CD4-positive, alpha-beta T cell (primary cell): ENCODE measurements around the gene ATF7IP. TPM values are rescaled to one million over a fixed set of nuclear protein-coding genes. Genes with fewer than 3 reads are reported as not detected.
A peak's percentile ranks its signal among the peaks of the same experiment; 100 is the strongest.

Experiments
- ATAC-seq: fragments of 200-7000 bp; cut with Tn5 transposase; one replicate; pipeline ENCODE4 v1.10.0; 2022; ENCODE audit warnings: mild to moderate bottlenecking; ENCODE audit not compliant: poor library complexity
- CTCF ChIA-PET: fragments of 350-600 bp; sonication (Branson Sonifier 250); formaldehyde crosslinking; loops from one replicate; lab custom pipeline; 2021; ENCODE audit warnings: antibody characterized with exemption, inconsistent platforms; lab: Charles Lee
- POLR2A ChIA-PET: fragments of 350-600 bp; sonication (Branson Sonifier 250); formaldehyde crosslinking; loops from one replicate; lab custom pipeline; 2021; ENCODE audit warnings: antibody characterized with exemption, inconsistent platforms; lab: Charles Lee
- DNase-seq, 14 experiments: peaks; one replicate each; pipeline ENCODE4 v3.0.0-alpha.2; 2013 to 2020; ENCODE audit warnings: mixed read lengths in 2 of 14
- H3K27ac ChIP-seq, 2 donors: one replicate each; pipeline versions ENCODE4 v1.5.1 to v1.7.0; 2013; ENCODE audit warnings: low read length in 2 of 2, low read depth in 1 of 2, mild to moderate bottlenecking in 1 of 2
- H3K27me3 ChIP-seq, 2 experiments: 1 replicate in 1 of 2; 2 replicates in 1 of 2; pipeline versions ENCODE4 v1.6.1 to v1.7.0; 2013; ENCODE audit warnings: low read length in 2 of 2, control low read depth in 1 of 2, mild to moderate bottlenecking in 1 of 2, moderate library complexity in 1 of 2; ENCODE audit not compliant: insufficient read depth in 2 of 2, control insufficient read depth in 1 of 2
- H3K36me3 ChIP-seq: one replicate; pipeline ENCODE4 v1.6.1; 2013; ENCODE audit warnings: low read length, control low read depth; ENCODE audit not compliant: insufficient read depth
- H3K4me1 ChIP-seq: one replicate; pipeline ENCODE4 v1.6.1; 2013; ENCODE audit warnings: low read length, control low read depth; ENCODE audit not compliant: insufficient read depth
- H3K4me3 ChIP-seq: one replicate; pipeline ENCODE4 v1.5.1; 2013; ENCODE audit warnings: mild to moderate bottlenecking, low read length, moderate library complexity
- H3K9me3 ChIP-seq, 2 experiments: 1 replicate in 1 of 2; 2 replicates in 1 of 2; pipeline versions ENCODE4 v1.6.1 to v1.7.0; 2013; ENCODE audit warnings: low read length in 2 of 2, mild to moderate bottlenecking in 2 of 2, control low read depth in 1 of 2, moderate library complexity in 1 of 2; ENCODE audit not compliant: control insufficient read depth in 1 of 2, insufficient read depth in 1 of 2
- H3K27ac Mint-ChIP-seq: one replicate; pipeline ENCODE4 v1.8.0; 2020; ENCODE audit warnings: mixed read lengths
- H3K27me3 Mint-ChIP-seq: one replicate; pipeline ENCODE4 v1.8.0; 2021; ENCODE audit warnings: mixed read lengths
- H3K36me3 Mint-ChIP-seq: one replicate; pipeline ENCODE4 v1.8.0; 2021; ENCODE audit warnings: low read depth, mixed read lengths
- H3K4me1 Mint-ChIP-seq: one replicate; pipeline ENCODE4 v1.8.0; 2021; ENCODE audit warnings: low read depth, mixed read lengths
- H3K4me3 Mint-ChIP-seq: one replicate; pipeline ENCODE4 v1.8.0; 2020; ENCODE audit warnings: mild to moderate bottlenecking, mixed read lengths
- H3K9me3 Mint-ChIP-seq: one replicate; pipeline ENCODE4 v1.8.0; 2020; ENCODE audit warnings: mixed read lengths
- intact Hi-C, 2 experiments: fragments of 100-400 bp; cut with DNase I in 1 of 2; cut with micrococcal nuclease in 1 of 2; formaldehyde crosslinking; loops; one replicate each; pipeline versions ENCODE4 v1.15.1 to v1.9.0; 2023 to 2025; cut with DNase I, micrococcal nuclease
- total RNA-seq, 174 experiments: library from RNA in 2 of 174; stranded (reverse) in 2 of 174; gene quantifications; one replicate each; pipeline ENCODE4 v1.2.3 and lab custom pipeline; 2021 to 2026
- TF ChIP-seq, protein P1 (sequence below): fragments of 200-600 bp; IDR thresholded peaks from one replicate; pipeline ENCODE4 v1.8.0; 2022; ENCODE audit warnings: antibody characterized with exemption, mild to moderate bottlenecking

The ATF7IP gene
- total RNA-seq, 2 experiments from 2014 or later, result 134 to 143 TPM

DNA sequence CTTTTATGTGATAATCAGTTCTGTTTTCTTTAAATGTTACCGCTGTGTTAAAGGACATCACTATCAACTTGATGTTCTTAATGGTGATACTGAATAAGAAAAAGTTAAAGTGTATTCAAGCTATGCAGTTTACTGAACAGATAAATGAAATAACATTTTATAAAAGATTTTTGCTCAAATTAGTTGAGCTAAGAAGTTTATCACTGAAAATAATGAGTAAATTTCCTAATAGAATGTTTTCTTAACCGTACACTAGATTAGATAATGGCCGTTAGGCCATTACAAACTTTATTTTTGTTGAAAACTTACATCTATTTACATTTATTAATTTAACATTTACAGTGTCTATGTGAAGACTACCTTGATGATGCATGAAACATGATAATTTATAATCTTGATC is 25.0 kb downstream of the ATF7IP start:
- TF ChIP-seq, protein P1, sequence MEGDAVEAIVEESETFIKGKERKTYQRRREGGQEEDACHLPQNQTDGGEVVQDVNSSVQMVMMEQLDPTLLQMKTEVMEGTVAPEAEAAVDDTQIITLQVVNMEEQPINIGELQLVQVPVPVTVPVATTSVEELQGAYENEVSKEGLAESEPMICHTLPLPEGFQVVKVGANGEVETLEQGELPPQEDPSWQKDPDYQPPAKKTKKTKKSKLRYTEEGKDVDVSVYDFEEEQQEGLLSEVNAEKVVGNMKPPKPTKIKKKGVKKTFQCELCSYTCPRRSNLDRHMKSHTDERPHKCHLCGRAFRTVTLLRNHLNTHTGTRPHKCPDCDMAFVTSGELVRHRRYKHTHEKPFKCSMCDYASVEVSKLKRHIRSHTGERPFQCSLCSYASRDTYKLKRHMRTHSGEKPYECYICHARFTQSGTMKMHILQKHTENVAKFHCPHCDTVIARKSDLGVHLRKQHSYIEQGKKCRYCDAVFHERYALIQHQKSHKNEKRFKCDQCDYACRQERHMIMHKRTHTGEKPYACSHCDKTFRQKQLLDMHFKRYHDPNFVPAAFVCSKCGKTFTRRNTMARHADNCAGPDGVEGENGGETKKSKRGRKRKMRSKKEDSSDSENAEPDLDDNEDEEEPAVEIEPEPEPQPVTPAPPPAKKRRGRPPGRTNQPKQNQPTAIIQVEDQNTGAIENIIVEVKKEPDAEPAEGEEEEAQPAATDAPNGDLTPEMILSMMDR, result no peak
- peaks cover 33% of the 10 kb centered on the region for H3K4me1 ChIP-seq
- H3K27me3 ChIP-seq, result no peaks in the 10 kb centered on the region
- H3K36me3 ChIP-seq, result peaks cover 5% of the 10 kb centered on the region
- H3K27ac ChIP-seq, result peak overlapping the region; percentile 9 to 38
- Mint-ChIP-seq H3K27ac (peak overlapping the region; percentile 91), H3K9me3 (no peaks in the 10 kb centered on the region), H3K4me1 (peaks cover 82% of the 10 kb centered on the region), H3K36me3 (peaks cover 45% of the 10 kb centered on the region), H3K4me3 (peak overlapping the region; percentile 78), H3K27me3 (no peaks in the 10 kb centered on the region)
- H3K9me3 ChIP-seq, result no peaks in the 10 kb centered on the region
- ChIA-PET POLR2A (interaction anchor here (1.0 to 6.7 kb wide), 5 partner anchors 14 to 27 kb away, joined by 3 to 91 read pairs (median 3); partner anchors contain the start of gene ATF7IP), CTCF (interaction anchor here (1.1 kb wide), 1 partner anchor 22 kb away, joined by 3 read pairs; no protein-coding TSS in a partner anchor)
- no peak for ATAC-seq
- no peak for DNase-seq
- intact Hi-C loops, result loop anchor here (2.0 to 10.0 kb wide), 2 partner anchors 22 to 1394 kb away; partner anchors contain the start of gene EPS8 (in 1 of the 2)
- peak overlapping the region; percentile 15 for H3K4me3 ChIP-seq

DNA sequence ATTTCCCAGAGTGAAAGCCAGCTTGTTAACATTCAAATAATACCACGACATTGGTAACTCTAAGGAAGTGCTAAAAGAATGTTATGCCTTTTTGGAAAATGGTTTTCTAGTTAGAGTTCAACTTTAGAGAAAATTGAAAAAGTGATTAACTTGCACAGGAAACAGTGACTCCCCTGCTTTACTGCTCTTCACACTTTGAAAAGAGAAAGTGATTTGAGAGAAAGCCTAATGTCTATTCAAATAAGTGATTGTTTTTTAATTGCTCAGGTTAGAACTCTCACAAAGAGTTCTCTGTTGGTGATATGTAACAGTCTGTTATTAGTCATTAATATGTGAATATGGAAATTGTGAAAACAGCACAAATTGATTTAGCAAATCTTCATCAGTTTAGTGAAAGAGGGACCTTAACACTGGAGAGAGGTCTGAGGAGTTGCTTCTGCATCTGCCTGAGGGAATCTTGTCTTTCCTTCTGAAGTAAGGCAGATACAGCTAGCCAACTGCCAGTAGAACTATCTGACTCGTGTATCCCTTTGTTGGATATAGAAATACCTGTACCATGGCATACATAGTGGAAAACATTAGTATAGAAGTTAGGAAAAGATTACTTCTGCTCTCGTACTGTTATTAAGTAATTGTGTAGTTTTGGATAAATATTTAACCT is 25.5 kb downstream of the ATF7IP start:
- no peak for ATAC-seq
- CTCF ChIA-PET, result interaction anchor here (1.1 to 5.2 kb wide), 2 partner anchors 22 to 25 kb away, joined by 3 to 31 read pairs; partner anchors contain the start of gene ATF7IP
- Mint-ChIP-seq H3K27me3 (no peaks in the 10 kb centered on the region), H3K4me3 (peak overlapping the region; percentile 78), H3K27ac (peak overlapping the region; percentile 91), H3K4me1 (peaks cover 86% of the 10 kb centered on the region), H3K9me3 (no peaks in the 10 kb centered on the region), H3K36me3 (peaks cover 45% of the 10 kb centered on the region)
- Histone ChIP-seq H3K4me1 (peaks cover 33% of the 10 kb centered on the region), H3K27ac (peak overlapping the region; percentile 40 to 49), H3K4me3 (peak overlapping the region; percentile 15), H3K36me3 (peaks cover 5% of the 10 kb centered on the region), H3K9me3 (no peaks in the 10 kb centered on the region), H3K27me3 (no peaks in the 10 kb centered on the region)
- TF ChIP-seq, protein P1, result no peak
- intact Hi-C loops, result loop anchor here (2.0 to 10.0 kb wide), 2 partner anchors 22 to 1394 kb away; partner anchors contain the start of gene EPS8 (in 1 of the 2)
- peak in 3 of 14 experiments; percentile 49 to 82 (median 51) for DNase-seq
- POLR2A ChIA-PET, result interaction anchor here (1.0 to 6.7 kb wide), 5 partner anchors 15 to 27 kb away, joined by 3 to 91 read pairs (median 3); partner anchors contain the start of gene ATF7IP

DNA sequence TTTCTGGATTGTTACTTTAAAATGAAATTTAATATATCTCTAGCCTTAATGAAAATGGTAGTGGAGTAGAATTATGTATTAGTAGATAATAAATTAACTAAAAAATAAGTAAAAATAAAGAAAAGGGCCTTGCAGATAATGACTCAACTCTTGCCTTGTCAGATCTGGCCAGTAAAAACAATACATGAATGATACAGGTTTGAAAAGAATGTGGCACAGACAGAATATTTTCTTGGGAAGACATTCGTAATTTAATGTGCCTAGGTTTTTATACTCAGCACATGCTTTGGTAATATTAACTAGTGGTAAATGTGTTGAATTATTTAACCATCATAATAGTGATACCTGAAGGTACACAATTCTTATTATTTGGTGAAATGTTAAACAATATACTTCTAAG is 28.3 kb downstream of the ATF7IP start:
- H3K9me3 Mint-ChIP-seq, result no peaks in the 10 kb centered on the region
- POLR2A ChIA-PET, result interaction anchor here (0.7 to 6.7 kb wide), 12 partner anchors 9 to 394 kb away, joined by 3 to 91 read pairs (median 9); partner anchors contain the start of gene ATF7IP
- TF ChIP-seq, protein P1, result no peak
- ATAC-seq, result no peak
- Histone ChIP-seq H3K9me3 (no peaks in the 10 kb centered on the region), H3K4me3 (no peak overlapping the region), H3K36me3 (peaks cover 5% of the 10 kb centered on the region), H3K27me3 (no peaks in the 10 kb centered on the region), H3K4me1 (peaks cover 26% of the 10 kb centered on the region), H3K27ac (peak overlapping the region; percentile 58 to 66)
- peak overlapping the region; percentile 91 for H3K27ac Mint-ChIP-seq
- no peaks in the 10 kb centered on the region for H3K27me3 Mint-ChIP-seq
- H3K4me3 Mint-ChIP-seq, result no peak overlapping the region
- CTCF ChIA-PET, result interaction anchor here (1.3 to 5.2 kb wide), 5 partner anchors 8 to 28 kb away, joined by 4 to 31 read pairs (median 7); partner anchors contain the start of gene ATF7IP
- H3K4me1 Mint-ChIP-seq, result peaks cover 92% of the 10 kb centered on the region
- intact Hi-C loops, result loop anchor here in 1 of 2 experiments (1.0 to 10.0 kb wide), 5 partner anchors 8 to 1391 kb away; partner anchors contain the start of genes ATF7IP and EPS8
- peaks cover 44% of the 10 kb centered on the region for H3K36me3 Mint-ChIP-seq
- no peak for DNase-seq
